Activated naive CD8-positive, alpha-beta T cell treated with anti-CD3 and anti-CD28 coated beads, Interleukin-2, amount 50 U/mL, for 16 hours (primary cell): ENCODE results near the gene GALNT6.

Experiments
- DNase-seq: peaks from one replicate; pipeline ENCODE4 v3.0.0-alpha.2; 2020; ENCODE audit warnings: low read depth, low spot score

GALNT6 gene

DNA sequence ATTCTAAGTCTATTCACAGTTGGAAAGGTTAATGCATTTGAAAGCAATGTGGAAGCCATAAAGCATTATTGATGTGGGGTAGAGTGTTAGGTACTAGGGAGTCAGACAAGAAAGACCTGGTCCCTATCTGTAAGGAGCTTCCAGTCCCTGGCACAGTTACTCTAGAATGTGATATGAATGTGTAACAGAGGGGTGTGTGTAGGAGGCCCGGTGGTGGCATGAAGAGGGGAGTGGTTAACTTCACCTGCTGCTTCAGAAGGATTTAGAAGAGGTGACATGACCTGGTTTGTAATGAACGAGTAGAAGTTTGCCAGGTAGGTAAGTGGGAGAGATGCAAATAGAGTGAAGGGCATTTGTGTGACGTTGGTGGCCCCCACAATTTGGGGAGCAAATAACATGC lies 15.1 kb upstream of the GALNT6 start:
- no peak for DNase-seq

GRCh38 chr12:51405801-51406207 lies 14.6 kb upstream of the GALNT6 start:
- DNase-seq, result no peak

DNA sequence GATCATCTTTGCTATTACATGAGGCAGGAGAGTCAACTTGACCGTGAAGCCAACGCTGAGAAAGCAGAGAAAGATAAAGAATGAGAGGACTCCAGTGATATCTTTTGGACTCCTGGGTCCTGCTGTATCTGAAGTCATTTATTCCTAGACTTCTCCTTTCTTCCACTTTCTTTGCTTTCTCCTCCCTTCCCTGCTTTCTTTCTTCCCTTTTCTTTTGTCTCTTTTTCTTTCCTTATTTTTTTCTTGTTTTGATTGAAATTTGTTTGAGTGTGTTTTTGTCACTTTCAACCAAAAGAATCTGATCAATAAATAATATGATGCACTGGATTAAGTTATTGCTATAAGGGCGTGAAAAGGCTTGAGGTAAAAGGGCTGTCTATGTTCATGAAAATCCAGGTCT lies 13.4 kb upstream of the GALNT6 start:
- DNase-seq, result no peak

GRCh38 chr12:51403681-51404136 lies 12.5 kb upstream of the GALNT6 start:
- DNase-seq, result no peak

DNA sequence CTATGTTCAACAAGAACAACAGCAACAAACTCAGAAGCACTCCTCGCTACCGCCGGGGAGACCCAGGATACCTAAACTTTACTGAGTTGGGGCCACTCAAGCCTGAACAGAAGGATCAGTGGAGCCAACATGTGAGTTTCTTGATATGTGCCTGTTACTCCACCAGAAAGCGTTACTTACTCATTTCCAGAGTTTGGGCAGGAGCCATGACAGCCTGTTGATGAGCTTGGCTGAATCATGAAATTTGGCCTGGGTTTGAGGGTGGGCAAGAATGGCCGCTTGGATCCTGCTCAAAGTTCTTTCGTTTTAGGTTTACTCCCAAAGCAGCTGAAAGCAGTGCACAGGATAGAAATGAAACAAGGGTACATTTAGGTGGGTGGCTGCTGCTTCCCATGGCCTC lies 12.0 kb upstream of the GALNT6 start:
- DNase-seq, result no peak

DNA sequence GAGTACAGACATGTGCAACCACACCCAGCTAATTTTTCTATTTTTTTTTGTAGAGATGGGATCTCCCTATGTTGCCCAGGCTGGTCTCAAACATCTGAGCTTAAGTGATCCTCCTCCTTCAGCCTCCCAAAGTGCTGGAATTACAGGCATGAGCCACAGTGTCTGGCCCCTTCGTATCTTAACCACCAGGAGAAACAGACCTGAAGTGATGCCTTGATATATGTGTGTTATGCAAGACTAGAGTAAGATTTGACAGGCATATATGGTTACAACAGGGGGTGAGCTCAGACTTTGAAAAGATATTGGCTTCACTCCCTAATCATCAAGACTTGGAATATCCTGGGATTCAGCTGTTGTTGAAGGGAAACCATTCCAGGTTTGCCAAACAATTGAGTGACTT lies 10.7 kb upstream of the GALNT6 start:
- no peak for DNase-seq

DNA sequence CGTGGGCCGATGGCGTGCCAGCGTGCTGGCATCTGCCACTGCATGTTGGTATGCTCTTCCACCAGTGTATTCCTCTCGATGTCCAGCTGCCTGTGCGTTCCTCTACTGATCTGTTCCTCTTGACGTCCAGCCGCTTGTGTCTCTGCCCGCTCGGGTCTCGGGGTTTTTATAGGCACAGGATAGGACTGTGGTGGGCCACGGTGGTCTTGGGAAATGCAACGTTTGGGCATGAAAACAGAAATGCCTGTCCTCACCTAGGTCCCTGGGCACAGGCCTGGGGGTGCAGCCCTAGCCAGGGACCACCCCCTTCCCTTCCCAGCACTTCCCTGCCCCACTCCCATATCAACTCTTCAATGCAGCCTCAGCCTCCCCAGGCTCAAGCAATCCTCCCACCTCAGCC lies 10.3 kb upstream of the GALNT6 start:
- no peak for DNase-seq

DNA sequence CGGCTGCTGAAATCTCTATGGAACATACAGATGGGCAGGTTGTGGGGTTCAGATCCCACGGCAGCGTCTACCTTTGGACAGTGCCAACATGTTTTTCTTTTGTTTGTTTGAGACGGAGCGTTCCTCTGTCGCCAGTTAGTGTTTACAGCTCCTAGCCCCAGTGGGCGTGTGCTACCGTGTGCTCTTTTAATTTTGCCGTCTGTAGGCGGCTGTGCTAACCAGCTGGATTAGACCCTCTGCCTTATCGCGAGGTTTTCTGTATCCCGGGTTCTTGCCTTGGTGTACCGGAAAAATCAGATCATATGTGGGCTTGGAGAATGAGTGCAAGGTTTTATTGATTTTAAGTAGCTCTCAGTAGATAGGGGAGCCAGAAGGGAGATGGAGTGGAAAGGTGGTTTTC lies 9.8 kb upstream of the GALNT6 start:
- DNase-seq, result no peak

- no peak for DNase-seq
Measured at GRCh38 chr12:51399891-51400290, 8.7 kb upstream of the GALNT6 start.

DNA sequence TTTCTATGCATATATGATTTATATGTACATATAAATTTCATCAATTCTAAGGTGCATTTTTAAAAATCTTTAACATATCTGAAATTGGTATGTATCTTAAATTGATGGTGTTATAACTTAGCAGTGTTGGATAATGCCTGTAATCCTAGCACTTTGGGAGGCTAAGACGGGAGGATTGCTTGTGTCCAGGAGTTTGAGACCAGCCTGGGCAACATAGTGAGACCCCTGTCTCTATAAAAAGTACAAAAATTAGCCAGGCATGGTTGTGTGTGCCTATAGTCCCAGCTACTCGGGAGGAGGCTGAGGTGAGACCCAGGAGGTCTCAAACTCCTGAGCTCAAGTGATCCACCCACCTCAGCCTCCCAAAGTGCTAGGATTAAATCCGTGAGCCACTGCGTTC lies 6.5 kb upstream of the GALNT6 start:
- DNase-seq, result no peak

DNA sequence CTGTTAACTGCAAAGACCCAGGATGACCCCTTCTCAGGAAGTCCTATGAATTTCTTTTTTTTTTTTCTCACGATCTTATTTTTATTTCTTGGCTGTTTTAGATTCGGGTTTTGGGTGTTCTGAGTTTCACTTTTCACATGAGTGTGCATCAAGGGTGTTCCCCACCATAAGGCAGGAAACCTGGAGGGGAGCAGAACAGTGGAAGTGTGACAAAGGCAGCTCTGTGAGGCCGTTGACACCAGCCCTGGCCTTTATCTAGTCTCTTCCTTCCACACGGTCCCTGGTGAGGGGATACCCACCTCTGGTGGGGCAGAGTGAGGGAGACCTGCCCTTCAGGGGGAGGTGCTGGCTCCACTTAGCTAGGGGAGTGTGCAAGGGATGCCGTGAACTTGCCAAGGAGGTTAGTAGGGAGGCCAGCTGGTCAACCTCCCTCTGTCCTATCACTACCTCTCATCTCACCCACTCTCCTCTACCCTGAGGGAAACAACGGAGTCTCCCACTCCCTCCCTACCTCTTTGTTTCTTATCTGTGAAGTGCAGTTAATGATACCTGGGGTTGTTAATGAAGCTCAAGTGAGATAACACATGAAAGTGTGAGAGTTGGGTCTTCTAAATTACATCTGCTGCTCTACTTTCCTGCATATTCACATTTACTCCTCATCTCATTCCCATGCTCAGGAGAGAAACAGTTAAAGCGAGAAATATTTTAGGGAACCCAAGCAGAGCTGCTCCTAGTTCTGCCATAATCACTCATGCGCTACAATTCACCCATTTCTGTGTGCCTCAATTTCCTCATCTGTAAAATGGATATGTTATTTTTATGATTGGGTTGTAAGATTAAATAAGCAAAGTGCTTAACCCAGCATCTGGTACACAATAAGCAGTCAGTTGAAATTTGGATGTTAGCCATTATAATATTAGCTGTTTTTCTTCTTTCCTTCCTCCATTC lies 4.4 kb upstream of the GALNT6 start:
- DNase-seq, result no peak

DNA sequence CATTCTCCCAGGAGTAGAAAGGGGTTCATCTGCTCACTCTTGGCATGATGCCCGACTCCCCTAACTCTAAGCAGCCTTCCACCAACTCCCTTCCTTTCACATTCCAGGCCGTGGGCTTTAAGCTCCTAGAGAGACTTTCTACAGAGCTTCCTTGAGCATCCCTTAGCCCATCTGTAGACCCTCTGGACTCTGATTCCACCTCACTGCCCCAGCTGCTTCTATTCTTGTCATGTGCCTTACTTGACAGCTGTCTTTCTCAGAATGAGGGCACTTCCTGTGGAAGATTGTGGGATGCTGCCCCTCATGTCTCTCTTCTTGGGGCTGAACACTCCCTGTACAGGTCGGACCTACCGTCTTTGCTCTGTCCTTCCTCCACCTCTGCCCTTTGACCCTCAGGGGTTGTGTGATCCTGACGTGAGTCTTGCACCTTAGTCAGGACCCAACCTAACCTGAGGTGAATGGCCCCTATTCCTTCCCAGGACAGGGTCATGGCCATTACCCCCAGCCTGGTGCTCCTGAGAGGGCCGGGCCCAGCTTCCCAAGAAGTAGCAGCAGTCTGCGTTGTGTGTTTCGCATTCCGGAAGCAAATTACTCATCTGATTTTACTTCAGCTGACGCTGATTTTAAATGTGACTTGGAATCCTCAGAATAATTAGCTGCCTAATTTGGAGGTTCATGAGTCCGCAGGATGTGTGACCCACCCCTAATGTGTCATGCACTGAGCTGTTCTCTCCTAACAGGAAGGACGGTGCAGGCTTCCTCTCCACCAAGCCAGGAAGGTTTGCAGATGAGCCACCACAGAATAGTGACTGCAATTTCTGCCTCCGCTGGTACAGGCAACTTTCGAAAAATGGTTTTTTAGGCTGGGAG lies 2.7 kb upstream of the GALNT6 start:
- no peak for DNase-seq

DNA sequence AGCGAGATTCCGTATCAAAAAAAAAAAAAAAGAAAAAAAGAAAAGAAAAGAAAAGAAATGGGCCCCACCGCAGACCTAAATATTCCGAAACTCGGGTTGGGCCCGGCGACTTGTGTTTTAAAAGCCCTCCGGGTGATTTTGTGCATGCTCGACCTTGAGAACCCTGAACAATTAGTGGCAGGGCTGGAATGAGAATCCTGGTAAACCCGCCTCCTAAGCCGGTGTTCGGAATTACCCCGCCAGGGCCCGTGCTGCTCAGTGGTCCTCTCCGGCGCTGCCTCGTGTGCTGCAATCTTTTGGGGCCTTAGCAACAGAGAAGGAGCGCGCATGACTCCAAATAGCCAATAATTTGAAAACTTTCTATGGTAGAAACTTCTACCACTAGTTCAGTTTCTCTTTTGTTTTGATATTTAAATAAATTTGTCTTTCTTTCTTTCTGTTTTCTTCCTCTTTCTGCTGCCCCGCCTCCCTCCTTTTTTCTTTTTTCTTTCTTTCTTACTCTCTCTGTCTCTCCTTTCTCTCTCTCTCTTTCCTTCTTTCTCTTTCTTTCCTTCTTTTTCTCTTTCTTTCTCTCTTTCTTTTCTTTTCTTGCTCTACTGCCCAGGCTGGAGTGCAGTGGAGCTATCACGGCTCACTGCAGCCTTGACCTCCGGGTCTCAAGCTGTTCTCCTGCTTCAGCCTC lies 1.5 kb upstream of the GALNT6 start:
- DNase-seq, result no peak

DNA sequence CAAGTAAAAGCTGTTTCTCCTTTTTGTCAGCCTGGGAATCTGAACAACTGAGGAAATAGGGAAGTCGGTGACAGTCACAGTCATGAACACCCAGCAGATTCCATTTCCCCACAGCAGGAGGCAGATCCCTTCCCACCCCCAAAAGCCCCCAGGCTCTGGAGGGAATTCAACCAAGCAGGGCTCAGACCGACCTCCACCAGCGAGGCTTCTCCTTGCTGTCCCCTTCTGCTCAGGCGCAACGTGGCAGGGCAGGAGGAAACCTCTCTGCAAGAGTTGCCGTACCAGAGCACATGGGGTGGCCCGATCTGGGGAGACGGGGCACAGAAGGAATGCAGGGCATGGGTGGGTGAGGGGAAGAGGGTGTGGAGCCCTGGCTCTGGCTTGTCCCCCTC lies 319 bp downstream of the GALNT6 start:
- no peak for DNase-seq

- no peak for DNase-seq
Measured at GRCh38 chr12:51390457-51390856, 749 bp downstream of the GALNT6 start.

DNA sequence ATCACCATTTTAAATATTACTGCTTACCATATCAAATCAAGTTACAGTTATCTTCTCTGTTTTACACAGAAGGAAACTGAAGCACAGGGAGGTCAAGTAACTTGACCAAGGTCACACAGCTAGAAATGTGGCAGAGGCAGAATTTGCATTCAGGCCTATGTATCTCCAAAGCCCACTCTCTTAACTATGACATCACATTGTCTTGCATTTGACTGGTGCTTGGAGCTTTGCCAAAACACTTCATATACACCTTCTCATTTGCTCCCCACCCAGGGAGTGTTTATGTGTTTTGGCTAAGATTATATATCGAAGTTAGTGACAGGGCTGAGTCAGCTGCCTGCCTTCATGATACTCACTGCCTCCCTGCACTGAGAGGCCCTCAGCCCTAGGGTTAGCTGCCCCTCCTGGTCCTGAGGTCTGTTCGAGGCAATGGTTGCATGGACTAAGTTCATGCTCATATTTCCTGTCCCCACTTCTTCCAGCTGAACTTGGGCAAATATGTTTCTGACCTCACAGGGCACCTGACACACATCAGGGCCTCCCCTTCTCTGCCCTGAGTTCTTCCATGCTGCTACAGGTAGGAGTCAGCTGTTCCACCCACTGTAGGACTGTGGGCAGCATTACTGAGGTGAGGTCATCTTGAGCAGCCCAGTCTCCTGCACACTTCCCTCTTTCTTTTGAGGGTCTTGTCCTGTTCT lies 1.8 kb downstream of the GALNT6 start:
- no peak for DNase-seq

DNA sequence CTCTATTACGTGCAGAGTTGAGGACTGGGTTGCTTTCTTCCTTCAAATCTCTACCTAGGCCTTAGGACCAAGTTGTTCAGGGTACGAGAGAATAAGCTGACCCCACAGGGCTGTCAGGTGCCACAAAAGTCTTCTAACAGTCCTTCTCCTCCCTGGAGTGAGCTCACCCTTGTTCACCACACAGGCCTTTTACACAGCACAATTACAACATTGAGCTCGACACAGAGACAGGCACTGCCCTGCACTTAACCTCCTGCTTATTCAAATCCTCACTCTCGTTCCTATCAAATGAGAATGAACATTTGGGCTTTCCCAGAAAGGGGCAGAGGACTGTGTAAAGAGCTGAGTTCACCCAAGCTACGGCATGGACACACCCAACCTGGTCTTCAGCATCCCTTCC lies 2.4 kb downstream of the GALNT6 start:
- DNase-seq, result no peak

GRCh38 chr12:51388069-51388799 lies 3.0 kb downstream of the GALNT6 start:
- DNase-seq, result no peak

- DNase-seq, result no peak
Measured at GRCh38 chr12:51386351-51386750, 4.9 kb downstream of the GALNT6 start.

GRCh38 chr12:51383269-51383905 lies 7.8 kb downstream of the GALNT6 start:
- DNase-seq, result no peak
